Lung (tissue), 12 donors: ENCODE measurements around the gene UQCR11. TPM values are rescaled to one million over a fixed set of nuclear protein-coding genes. Genes with fewer than 3 reads are reported as not detected.

Source experiments
- ATAC-seq: fragments of 200-7000 bp; cut with Tn5 transposase; one replicate; pipeline ENCODE4 v1.9.1; 2020; ENCODE audit warnings: moderate number of reproducible peaks; ENCODE audit not compliant: insufficient read depth, low FRiP score
- DNase-seq, 3 donors: peaks; one replicate each; pipeline ENCODE4 v3.0.0-alpha.2; 2013 to 2017
- H3K27ac ChIP-seq, 2 donors: one replicate each; pipeline ENCODE4 v1.5.1; 2013; ENCODE audit warnings: mild to moderate bottlenecking in 2 of 2, moderate library complexity in 2 of 2, control low read depth in 1 of 2, inconsistent platforms in 1 of 2, low read depth in 1 of 2, low read length in 1 of 2
- H3K27me3 ChIP-seq, 3 donors: one replicate each; pipeline ENCODE4 v1.5.1; 2013; ENCODE audit warnings: low read length in 2 of 3; ENCODE audit not compliant: control insufficient read depth in 3 of 3, insufficient read depth in 3 of 3
- H3K36me3 ChIP-seq, 4 donors: one replicate each; pipeline ENCODE4 v1.5.1; 2013; ENCODE audit warnings: low read length in 4 of 4, mild to moderate bottlenecking in 1 of 4, moderate library complexity in 1 of 4; ENCODE audit not compliant: control insufficient read depth in 4 of 4, insufficient read depth in 4 of 4
- H3K4me1 ChIP-seq, 5 donors: one replicate each; pipeline ENCODE4 v1.5.1; 2013; ENCODE audit warnings: low read length in 5 of 5, mild to moderate bottlenecking in 2 of 5, moderate library complexity in 1 of 5; ENCODE audit not compliant: control insufficient read depth in 5 of 5, insufficient read depth in 5 of 5
- H3K4me3 ChIP-seq: one replicate; pipeline ENCODE4 v1.5.1; 2013; ENCODE audit warnings: mild to moderate bottlenecking, control low read depth, moderate library complexity
- H3K9ac ChIP-seq, 2 donors: one replicate each; pipeline ENCODE4 v1.5.1; 2013; ENCODE audit warnings: low read length in 2 of 2, control low read depth in 1 of 2; ENCODE audit not compliant: insufficient read depth in 1 of 2
- H3K9me3 ChIP-seq, 4 donors: one replicate each; pipeline ENCODE4 v1.5.1; 2013; ENCODE audit warnings: low read length in 3 of 4, mild to moderate bottlenecking in 1 of 4, moderate library complexity in 1 of 4; ENCODE audit not compliant: control insufficient read depth in 4 of 4, insufficient read depth in 3 of 4
- WGBS, 2 donors: extraction: QIAGEN DNeasy Blood & Tissue Kit; methylation state at CpG; one replicate each; pipeline ENCODE4 v1.1.7; 2013; 5-methylcytosine and 5-hydroxymethylcytosine counted together
- polyA plus RNA-seq, 2 donors: library from polyadenylated mRNA; stranded (reverse); fragments of 200-250 nt; gene quantifications; one replicate each; pipeline ENCODE4 v1.2.1, GENCODE V29; 2013
- total RNA-seq, 2 donors: library from RNA; depleted of rRNA in 1 of 2; stranded (reverse); fragments of >200 nt in 1 of 2; gene quantifications; one replicate each; pipeline ENCODE4 v1.2.1, GENCODE V29; 2014 to 2021
- TF ChIP-seq, protein P1 (sequence below): IDR thresholded peaks from 2 replicates; pipeline ENCODE4 v1.5.1; 2012; ENCODE audit warnings: mild to moderate bottlenecking; ENCODE audit errors: control extremely low read depth, extremely low read depth
- donor health status: control.
- donor health status: control.
- donor health status: Bipolar disorder and iron deficiency.
- donor health status: healthy.
- donor health status: DM: yes; HTN: yes; CAD: no.

Gene UQCR11
- total and polyA plus RNA-seq, 4 donors = 35.4 to 225 (median 127) TPM

DNA sequence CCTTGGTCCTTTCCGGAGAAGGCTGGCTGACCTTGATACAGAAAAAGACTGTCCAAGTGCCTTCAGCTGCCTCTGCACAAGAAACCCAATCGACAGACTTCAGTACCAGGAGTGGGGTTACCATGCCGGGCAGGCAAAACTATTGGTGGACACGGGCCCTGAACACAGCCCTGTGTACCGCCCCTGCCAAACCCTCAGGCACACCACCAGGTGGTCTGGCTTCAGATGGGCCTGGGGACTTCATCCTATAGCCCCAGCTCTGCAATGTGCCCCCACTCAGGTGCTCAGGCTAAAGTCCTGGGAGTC is 29.6 kb upstream of the UQCR11 start:
- Histone ChIP-seq H3K36me3 (peaks cover 0 to 49% (median 21%) of the 10 kb centered on the region in 4 donors), H3K4me3 (no peak overlapping the region), H3K27ac (no peak overlapping the region), H3K4me1 (no peaks in the 10 kb centered on the region), H3K27me3 (no peaks in the 10 kb centered on the region), H3K9me3 (no peaks in the 10 kb centered on the region), H3K9ac (no peak overlapping the region)
- no peak for DNase-seq
- 97 to 98% methylated on average over 5 of the region's 5 CpGs for WGBS, 2 donors
- no peak for ATAC-seq
- TF ChIP-seq, protein P1, sequence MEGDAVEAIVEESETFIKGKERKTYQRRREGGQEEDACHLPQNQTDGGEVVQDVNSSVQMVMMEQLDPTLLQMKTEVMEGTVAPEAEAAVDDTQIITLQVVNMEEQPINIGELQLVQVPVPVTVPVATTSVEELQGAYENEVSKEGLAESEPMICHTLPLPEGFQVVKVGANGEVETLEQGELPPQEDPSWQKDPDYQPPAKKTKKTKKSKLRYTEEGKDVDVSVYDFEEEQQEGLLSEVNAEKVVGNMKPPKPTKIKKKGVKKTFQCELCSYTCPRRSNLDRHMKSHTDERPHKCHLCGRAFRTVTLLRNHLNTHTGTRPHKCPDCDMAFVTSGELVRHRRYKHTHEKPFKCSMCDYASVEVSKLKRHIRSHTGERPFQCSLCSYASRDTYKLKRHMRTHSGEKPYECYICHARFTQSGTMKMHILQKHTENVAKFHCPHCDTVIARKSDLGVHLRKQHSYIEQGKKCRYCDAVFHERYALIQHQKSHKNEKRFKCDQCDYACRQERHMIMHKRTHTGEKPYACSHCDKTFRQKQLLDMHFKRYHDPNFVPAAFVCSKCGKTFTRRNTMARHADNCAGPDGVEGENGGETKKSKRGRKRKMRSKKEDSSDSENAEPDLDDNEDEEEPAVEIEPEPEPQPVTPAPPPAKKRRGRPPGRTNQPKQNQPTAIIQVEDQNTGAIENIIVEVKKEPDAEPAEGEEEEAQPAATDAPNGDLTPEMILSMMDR = no peak

DNA sequence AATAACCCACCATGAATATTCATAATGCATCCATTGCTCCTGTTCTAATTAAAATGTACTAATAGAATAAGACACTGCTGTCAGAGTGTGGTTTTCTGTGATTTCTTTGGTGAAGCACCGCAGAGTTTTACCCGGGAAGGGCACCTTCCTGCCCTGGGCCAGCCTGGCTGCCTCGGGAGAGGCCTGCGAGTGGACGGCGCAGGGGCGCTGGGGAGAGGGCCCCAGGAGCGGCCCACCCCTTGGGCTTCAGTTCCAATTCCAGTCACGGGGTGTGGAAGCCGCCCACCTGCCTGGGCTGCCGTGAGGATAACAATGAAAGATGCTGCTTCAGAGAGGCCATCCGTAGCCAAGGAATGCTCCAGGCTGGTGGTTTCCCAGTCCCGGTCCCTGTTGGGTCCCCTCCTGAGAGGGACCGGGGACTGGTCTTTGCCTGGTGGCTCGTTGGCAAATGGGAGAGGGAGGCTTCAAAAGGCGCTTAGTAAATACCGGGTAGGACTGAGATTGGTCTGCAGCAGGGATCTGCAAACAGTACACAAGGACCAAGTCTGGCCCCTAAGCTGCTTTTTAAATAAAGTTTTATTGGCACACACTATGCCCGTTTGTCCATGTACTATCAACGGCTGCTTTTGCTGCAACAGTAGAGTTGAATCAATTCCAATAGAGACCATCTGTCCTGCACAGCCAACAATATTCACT is 29.1 kb upstream of the UQCR11 start:
- H3K9ac ChIP-seq = no peak overlapping the region
- H3K4me3 ChIP-seq = no peak overlapping the region
- no peak for ATAC-seq
- H3K4me1 ChIP-seq = no peaks in the 10 kb centered on the region
- TF ChIP-seq, protein P1 = no peak
- WGBS, 2 donors = 93 to 97% methylated on average over 19 of the region's 19 CpGs
- no peak overlapping the region for H3K27ac ChIP-seq
- H3K9me3 ChIP-seq = no peaks in the 10 kb centered on the region
- no peaks in the 10 kb centered on the region for H3K27me3 ChIP-seq
- no peak for DNase-seq
- H3K36me3 ChIP-seq = peaks cover 0 to 50% (median 21%) of the 10 kb centered on the region in 4 donors

DNA sequence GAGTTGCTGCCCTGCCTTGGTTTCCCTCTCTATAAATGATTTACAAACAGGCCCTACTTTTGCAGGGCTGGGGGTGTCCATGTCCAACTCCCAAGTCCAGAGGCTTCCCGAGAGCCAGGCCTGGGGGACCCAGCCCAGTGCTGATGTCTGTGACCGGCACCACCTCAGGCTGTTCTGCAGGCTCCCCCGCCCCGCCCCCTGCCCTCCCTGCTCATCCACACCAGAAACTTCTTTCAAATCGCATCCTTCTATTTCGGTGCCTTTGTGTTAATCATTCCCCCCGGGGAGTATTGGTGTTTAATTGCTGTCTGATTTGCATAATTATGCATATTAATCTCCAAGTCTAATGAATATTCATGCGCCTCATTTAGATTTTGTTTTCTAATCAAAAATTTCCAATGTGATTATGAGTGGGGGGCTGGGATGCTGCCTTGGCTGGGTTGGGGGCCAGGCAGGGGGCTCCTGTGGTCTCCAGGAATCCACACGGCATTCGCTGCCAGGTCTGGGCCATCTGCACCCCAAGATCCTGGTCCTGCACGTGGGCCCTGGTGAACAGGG is 28.1 kb upstream of the UQCR11 start:
- 94 to 95% methylated on average over 11 of the region's 11 CpGs for WGBS, 2 donors
- H3K36me3 ChIP-seq = peaks cover 0 to 47% (median 16%) of the 10 kb centered on the region in 4 donors
- DNase-seq (no peak), ATAC-seq (no peak)
- no peaks in the 10 kb centered on the region for H3K27me3 ChIP-seq
- H3K9me3 ChIP-seq = no peaks in the 10 kb centered on the region
- H3K9ac ChIP-seq = no peak overlapping the region
- no peak overlapping the region for H3K4me3 ChIP-seq
- H3K4me1 ChIP-seq = no peaks in the 10 kb centered on the region
- H3K27ac ChIP-seq = no peak overlapping the region
- TF ChIP-seq, protein P1 = no peak
